KOPT-K1 (cell line): Measurements from ENCODE around the gene SYT2.
"Not testable (repeated sequence)": the region's sequence is repeated elsewhere in the genome, so short reads cannot be mapped to it uniquely, and the experiment has no call there.

Source experiments
- H3K27ac ChIP-seq: fragments of 200-600 bp; sonication (generic); 2 replicates; pipeline ENCODE4 v1.5.1; 2016; ENCODE audit warnings: antibody characterized with exemption, mild to moderate bottlenecking, low read depth, low read length; ENCODE audit not compliant: poor library complexity, severe bottlenecking
- H3K36me3 ChIP-seq: fragments of 200-600 bp; sonication (generic); 2 replicates; pipeline ENCODE4 v1.5.1; 2017; ENCODE audit warnings: antibody characterized with exemption, mild to moderate bottlenecking, low read length, moderate library complexity; ENCODE audit not compliant: insufficient read depth
- H3K9me3 ChIP-seq: fragments of 200-600 bp; sonication (generic); 2 replicates; pipeline ENCODE4 v1.5.1; 2017; ENCODE audit warnings: antibody characterized with exemption, low read length, mild to moderate bottlenecking; ENCODE audit not compliant: insufficient read depth, poor library complexity, severe bottlenecking

The SYT2 gene

GRCh38 chr1:202615501-202616354, 94.5 kb downstream of the SYT2 start:
- no peak overlapping the region for H3K27ac ChIP-seq
- no peaks in the 10 kb centered on the region for H3K36me3 ChIP-seq
- H3K9me3 ChIP-seq = no peaks in the 10 kb centered on the region

DNA sequence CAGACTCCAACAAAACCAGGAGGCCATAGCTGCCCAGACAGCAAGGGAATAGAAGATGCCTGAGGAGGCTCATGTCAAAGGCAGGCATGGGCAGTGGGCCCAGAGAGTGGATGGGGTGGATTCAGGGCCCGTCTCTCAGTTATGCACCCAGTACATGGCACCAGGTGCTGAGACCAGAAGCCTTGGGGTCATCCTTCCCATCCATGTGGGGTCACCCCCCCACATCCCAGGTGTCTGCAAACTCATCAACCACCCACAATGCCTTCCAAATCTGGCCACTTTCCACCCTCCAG, 95.1 kb downstream of the SYT2 start:
- H3K36me3 ChIP-seq, H3K9me3 ChIP-seq, H3K27ac ChIP-seq: not testable (repeated sequence)

DNA sequence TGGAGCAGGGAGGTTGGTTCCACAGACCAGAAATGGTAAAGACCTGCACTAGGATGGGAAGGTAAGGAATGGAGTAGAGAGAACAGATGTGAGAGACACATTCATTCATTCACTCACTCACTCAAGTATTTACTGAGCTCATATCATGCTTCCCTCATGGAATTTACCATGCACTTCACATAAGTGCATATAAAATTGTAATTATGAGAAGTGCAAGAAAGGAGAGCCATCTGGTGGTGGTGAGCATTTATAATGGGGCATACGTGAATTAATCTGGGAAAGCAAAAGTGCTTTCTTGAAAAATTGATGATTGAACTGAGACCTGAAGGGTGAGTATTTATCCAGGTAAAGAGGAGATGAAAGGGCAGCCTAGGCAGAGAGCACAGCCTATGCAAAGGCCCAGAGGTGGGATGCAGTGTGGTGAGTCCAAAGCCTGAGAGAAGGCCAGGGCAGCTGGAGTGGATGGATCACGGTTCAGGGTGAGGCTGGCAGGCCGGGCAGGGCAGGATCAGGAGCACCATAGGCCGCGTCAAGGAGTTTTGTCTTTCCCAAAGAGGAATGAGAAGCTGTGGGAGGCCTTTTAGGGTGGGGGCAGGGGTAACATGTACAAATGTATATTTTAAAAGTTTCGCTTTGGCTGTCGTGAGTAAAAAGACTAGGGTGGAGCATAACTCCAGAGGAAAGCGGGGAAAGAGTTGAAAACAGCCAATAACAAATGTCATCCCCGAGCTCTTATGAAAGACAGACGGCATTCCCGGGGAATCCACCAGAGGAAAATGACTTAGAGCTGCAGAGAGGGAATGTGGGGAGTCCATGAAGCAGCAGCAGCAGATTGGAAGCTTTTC, 95.7 kb downstream of the SYT2 start:
- not testable (repeated sequence) for H3K9me3 ChIP-seq, H3K36me3 ChIP-seq, H3K27ac ChIP-seq

- Histone ChIP-seq H3K36me3 (no peaks in the 10 kb centered on the region), H3K9me3 (no peaks in the 10 kb centered on the region), H3K27ac (no peak overlapping the region)
Measured at GRCh38 chr1:202613571-202613970, 96.7 kb downstream of the SYT2 start.

DNA sequence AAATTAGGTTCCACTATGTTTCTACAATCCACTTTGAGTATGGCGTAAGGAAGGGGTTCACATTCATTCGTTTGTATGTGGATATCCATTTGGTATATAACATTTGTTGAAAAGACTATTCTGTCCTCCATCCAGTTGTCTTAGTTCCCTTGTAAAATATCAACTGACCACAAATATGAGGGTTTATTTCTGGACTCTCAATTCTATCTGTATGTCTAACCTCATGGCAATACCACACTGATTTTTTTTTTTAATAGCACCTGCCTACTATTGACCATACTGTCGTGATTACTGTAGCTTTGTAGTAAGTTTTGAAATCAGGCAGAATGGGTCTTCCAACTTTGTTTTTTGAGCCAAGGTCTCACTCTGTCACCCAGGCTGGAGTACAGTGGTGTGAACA, 98.2 kb downstream of the SYT2 start:
- H3K9me3 ChIP-seq, H3K36me3 ChIP-seq, H3K27ac ChIP-seq: not testable (repeated sequence)

GRCh38 chr1:202605515-202605914, 104.7 kb downstream of the SYT2 start:
- no peak overlapping the region for H3K27ac ChIP-seq
- H3K9me3 ChIP-seq = no peaks in the 10 kb centered on the region
- no peaks in the 10 kb centered on the region for H3K36me3 ChIP-seq

DNA sequence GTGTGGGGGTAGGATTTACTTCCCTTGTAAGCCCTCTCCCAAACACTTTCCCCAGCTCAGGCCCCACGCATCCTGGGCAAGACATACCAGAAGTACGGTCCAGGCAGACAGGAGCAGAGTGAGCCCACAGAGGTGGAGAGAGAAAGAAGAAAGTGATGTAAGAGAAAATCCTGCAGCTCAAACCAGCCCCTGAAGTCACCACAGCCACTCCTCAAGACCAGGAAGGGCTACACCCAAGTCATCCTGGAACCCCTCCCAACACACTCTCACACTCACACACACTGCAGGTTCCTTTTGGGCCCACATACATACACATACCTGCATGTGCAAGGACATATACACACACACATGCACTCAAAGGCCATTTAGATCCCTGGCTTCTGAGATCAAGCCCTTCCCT, 106.8 kb downstream of the SYT2 start:
- no peak overlapping the region for H3K27ac ChIP-seq
- H3K9me3 ChIP-seq = no peaks in the 10 kb centered on the region
- H3K36me3 ChIP-seq = no peaks in the 10 kb centered on the region

DNA sequence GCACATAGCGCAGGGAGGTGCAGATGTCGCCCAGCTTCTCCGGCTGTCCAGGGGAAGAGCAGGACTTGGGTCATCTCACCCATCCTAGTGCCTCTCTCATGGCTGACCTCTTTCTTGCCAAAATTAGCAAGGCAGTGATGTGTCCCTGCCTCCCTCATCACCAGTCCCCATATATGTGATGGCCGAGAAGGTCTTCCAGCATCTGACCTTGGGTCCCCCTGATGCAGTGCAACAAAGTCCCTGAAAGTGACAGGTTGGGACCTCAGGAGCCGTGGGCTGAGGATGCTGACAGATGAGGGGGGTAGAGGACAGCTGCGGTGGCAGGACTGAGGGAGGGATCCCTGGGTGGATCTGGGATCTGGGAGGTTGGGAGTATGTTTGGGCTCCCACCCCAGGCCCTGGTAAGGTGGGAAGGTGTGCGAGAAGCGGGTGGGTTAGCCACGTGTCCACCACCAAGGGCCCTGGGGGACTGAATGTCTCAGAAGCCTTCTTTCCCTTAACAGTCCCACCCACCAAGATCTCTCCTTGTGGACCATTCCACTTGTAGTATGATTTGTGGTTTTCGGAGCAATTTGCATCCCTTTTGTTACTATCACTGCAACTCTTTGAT, 109.7 kb downstream of the SYT2 start:
- Histone ChIP-seq H3K27ac (no peak overlapping the region), H3K36me3 (no peaks in the 10 kb centered on the region), H3K9me3 (no peaks in the 10 kb centered on the region)

DNA sequence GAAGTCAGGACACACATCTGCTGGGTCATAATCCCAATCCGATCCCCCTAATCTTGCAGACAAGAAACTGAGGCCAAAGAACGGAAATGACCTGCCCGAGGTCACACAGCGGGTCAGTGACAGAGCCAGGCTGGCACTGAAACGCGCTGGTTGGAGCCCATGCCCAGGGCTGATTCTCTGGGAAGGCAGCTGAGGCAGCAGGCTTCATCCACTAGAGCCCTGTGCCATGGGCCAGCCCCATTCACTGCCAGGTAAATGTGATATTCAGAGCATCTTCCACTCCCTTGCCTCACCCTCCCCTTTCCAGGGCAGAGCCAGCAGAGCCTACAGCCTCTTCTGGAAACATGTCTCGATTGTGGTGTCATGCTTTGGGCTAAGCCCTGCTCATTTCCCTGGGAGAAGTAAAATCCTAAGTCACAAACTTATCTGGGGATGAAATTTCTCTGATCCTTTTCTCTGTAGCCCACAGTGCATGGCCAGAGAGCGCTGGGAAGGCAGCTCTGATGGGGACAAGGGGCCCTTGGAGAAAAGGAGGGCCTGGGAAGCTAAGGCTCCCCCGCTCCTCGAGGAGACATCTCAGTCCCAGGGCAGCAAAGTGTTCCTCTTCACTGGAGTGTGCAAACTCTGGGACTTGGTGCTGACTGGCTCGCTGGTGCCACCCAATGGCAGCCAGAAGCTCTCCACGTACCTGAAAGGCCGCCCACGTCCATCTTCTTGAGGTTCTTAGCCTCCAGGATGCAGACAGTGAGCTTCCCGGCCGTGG, 110.4 kb downstream of the SYT2 start:
- Histone ChIP-seq H3K36me3 (no peaks in the 10 kb centered on the region), H3K9me3 (no peaks in the 10 kb centered on the region), H3K27ac (no peak overlapping the region)

- Histone ChIP-seq H3K36me3 (no peaks in the 10 kb centered on the region), H3K27ac (no peak overlapping the region), H3K9me3 (no peaks in the 10 kb centered on the region)
Measured at GRCh38 chr1:202597090-202597761, 113.0 kb downstream of the SYT2 start.

- Histone ChIP-seq H3K36me3 (no peaks in the 10 kb centered on the region), H3K27ac (no peak overlapping the region), H3K9me3 (no peaks in the 10 kb centered on the region)
Measured at GRCh38 chr1:202596638-202597037, 113.6 kb downstream of the SYT2 start.

GRCh38 chr1:202593845-202594244, 116.4 kb downstream of the SYT2 start:
- no peaks in the 10 kb centered on the region for H3K9me3 ChIP-seq
- H3K36me3 ChIP-seq = no peaks in the 10 kb centered on the region
- no peak overlapping the region for H3K27ac ChIP-seq

GRCh38 chr1:202592146-202592545, 118.1 kb downstream of the SYT2 start:
- Histone ChIP-seq H3K9me3 (no peaks in the 10 kb centered on the region), H3K27ac (no peak overlapping the region), H3K36me3 (no peaks in the 10 kb centered on the region)

GRCh38 chr1:202591515-202591914, 118.7 kb downstream of the SYT2 start:
- Histone ChIP-seq H3K27ac (no peak overlapping the region), H3K9me3 (no peaks in the 10 kb centered on the region)

More at GRCh38 chr1:202591515-202591914, 118.7 kb downstream of the SYT2 start:
- no peaks in the 10 kb centered on the region for H3K36me3 ChIP-seq
